ENCODE data around the gene STK39.

DNA sequence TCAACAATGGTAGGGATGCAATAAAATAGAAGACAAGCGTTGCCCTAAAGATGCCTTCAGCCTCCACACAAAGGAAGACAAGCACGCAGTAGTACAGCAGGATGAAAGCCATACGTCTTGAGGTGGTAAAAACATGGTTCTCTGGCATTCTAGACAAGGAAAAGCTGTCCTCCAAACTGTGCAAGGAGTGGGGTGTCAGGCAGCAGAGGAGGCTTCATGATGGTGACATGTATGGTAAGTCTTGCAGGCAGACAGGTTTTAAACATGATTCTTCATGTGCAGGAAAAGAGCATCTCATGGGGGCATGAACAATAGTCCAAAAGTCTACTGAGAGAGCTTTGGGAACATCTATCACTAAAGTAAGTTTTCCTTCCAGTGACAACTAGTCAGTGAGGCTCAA lies 241.8 kb downstream of the STK39 start:
- TF ChIP-seq, protein P1, sequence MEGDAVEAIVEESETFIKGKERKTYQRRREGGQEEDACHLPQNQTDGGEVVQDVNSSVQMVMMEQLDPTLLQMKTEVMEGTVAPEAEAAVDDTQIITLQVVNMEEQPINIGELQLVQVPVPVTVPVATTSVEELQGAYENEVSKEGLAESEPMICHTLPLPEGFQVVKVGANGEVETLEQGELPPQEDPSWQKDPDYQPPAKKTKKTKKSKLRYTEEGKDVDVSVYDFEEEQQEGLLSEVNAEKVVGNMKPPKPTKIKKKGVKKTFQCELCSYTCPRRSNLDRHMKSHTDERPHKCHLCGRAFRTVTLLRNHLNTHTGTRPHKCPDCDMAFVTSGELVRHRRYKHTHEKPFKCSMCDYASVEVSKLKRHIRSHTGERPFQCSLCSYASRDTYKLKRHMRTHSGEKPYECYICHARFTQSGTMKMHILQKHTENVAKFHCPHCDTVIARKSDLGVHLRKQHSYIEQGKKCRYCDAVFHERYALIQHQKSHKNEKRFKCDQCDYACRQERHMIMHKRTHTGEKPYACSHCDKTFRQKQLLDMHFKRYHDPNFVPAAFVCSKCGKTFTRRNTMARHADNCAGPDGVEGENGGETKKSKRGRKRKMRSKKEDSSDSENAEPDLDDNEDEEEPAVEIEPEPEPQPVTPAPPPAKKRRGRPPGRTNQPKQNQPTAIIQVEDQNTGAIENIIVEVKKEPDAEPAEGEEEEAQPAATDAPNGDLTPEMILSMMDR (IDR thresholded peaks at IDR 0.05; ENCODE audit: low read depth, low read length, poor library complexity, severe bottlenecking), result no peak
- no peak for TF ChIP-seq EZH2phosphoT487 (IDR thresholded peaks at IDR 0.05; ENCODE audit: borderline replicate concordance, low read length)
